EH (cell line): ENCODE measurements around the gene ZNF660.
A peak's percentile ranks its signal among the peaks of the same experiment; 100 is the strongest.

Source experiments
- DNase-seq: peaks from one replicate; pipeline ENCODE4 v3.0.0-alpha.2; 2015; ENCODE audit warnings: low read depth

Gene ZNF660

GRCh38 chr3:44632193-44632592, 47.4 kb downstream of the ZNF660 start:
- no peak for DNase-seq

- no peak for DNase-seq
Observed at GRCh38 chr3:44642337-44642736, 57.6 kb downstream of the ZNF660 start.

- no peak for DNase-seq
Observed at GRCh38 chr3:44643024-44643423, 58.3 kb downstream of the ZNF660 start.

GRCh38 chr3:44647771-44648170, 63.0 kb downstream of the ZNF660 start:
- no peak for DNase-seq

GRCh38 chr3:44648564-44649229, 63.9 kb downstream of the ZNF660 start, which contains the start of gene ZNF35:
TSS of gene ZNF35 (plus strand) at chr3:44648732. CDS start at chr3:44651068, 2,336 bp downstream.
- DNase-seq = peak; percentile 89
